A549 treated with DMSO at 1 μM for 4 hours (cell line): Measurements from ENCODE around the gene MBD3L3. TPM values are rescaled to one million over a fixed set of nuclear protein-coding genes. Genes with fewer than 3 reads are reported as not detected.

ENCODE experiments used
- total RNA-seq: library from RNA; stranded (reverse); fragments of 200-300 nt; extraction: Qiagen RNA extraction; gene quantifications from 5 replicates; pipeline ENCODE4 v1.2.3, GENCODE V29; 2022; ENCODE audit warnings: low read depth

The MBD3L3 gene
- not detected in 5 replicates for total RNA-seq

DNA sequence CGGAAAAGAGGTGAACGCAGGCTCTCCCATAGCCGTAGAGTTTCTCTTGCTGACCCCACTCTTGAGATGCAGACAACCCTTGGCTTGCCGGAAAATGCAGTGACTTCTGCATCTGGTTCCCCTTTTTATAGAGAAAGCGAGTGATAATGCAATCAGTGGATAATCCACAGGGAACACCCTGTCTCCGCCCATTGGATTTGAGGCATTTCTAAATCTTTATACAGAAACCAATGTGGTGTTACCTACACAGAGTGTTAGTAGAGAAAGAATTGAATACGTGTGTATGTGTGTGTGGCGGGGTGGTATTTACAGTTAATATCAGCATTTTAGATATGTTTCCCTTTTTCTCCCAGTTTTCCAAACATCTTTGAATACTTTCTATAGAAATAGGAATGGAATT is at the start of gene MBD3L3:
Gene MBD3L3, minus strand, starts transcription at position 101 of the 400 bp plus-strand sequence. Its CDS starts 71 bp downstream, at position 30.

DNA sequence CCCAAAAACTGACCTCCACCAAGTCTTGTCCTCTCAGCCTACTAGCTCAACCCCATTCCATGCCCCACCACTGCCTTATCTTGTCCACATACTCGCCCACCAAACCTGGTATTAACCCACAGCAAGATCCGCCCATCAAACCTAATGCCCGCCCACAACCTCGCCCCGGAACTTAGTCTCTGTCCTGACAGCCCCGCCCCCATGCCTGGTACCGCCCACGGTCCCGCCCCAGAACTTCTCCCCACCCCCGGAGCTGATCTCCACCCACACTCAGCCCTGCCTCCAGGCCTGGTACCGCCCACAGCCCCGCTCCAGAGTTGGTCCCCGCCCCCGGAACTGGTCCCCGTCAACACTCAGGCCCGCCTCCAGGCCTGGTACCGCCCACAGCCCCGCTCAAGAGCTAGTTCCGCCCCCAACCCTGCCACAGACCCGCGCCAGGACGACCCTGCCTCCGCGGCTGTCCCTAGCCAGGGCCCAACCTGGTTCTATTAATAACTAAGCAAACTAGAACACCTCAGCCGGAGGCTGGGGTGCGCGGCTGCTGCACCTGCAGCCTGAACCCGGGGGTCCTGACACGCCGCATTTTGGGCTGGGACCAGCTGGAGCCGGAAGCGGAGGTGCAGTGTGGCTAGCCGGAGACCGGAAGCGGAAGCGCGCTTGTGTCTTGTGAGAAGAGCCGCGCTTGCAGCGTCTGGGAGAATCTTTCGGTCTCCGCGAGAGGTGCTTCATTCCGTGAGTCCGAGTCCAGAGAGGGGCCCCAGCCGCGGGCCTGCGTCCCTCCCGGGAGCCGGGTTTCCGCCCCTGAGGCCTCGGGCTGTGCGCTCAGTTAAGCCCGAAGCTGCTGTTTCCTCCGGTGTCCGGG is 10.8 kb upstream of the MBD3L3 start, which contains the start of gene ZNF557:
Gene ZNF557, plus strand, starts transcription at position 662 of the 862 bp plus-strand sequence. CDS start 5,372 bp downstream, outside the sequence.

DNA sequence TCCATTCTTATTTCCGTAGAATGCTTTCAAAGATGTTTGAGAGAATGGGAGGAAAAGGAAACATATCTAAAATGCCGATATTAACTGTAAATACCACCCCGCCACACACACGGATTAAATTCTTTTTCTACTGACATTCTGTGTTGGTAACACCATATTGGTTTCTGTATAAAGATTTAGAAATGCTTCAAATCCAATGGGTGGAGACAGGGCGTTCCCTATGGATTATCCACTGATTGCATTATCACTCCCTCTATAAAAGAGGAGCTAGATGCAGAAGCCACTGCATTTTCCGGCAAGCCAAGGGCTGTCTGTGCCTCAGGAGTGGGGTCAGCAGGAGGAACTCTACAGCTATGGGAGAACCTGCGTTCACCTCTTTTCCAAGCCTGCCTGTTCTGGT is 9.5 kb downstream of the MBD3L3 start, which contains the start of gene MBD3L2:
Gene MBD3L2, plus strand, starts transcription at position 301 of the 400 bp plus-strand sequence. Its CDS starts 53 bp downstream, at position 354.

DNA sequence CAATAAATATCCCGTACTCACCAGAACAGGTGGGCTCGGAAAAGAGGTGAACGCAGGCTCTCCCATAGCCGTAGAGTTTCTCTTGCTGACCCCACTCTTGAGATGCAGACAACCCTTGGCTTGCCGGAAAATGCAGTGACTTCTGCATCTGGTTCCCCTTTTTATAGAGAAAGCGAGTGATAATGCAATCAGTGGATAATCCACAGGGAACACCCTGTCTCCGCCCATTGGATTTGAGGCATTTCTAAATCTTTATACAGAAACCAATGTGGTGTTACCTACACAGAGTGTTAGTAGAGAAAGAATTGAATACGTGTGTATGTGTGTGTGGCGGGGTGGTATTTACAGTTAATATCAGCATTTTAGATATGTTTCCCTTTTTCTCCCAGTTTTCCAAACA is 18.4 kb downstream of the MBD3L3 start, which contains the start of gene MBD3L4:
Gene MBD3L4, minus strand, starts transcription at position 101 of the 400 bp plus-strand sequence. Its CDS starts 35 bp downstream, at position 66.

DNA sequence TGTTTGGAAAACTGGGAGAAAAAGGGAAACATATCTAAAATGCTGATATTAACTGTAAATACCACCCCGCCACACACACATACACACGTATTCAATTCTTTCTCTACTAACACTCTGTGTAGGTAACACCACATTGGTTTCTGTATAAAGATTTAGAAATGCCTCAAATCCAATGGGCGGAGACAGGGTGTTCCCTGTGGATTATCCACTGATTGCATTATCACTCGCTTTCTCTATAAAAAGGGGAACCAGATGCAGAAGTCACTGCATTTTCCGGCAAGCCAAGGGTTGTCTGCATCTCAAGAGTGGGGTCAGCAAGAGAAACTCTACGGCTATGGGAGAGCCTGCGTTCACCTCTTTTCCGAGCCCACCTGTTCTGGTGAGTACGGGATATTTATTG is 28.2 kb downstream of the MBD3L3 start, which contains the start of gene MBD3L5:
Gene MBD3L5, plus strand, starts transcription at position 301 of the 400 bp plus-strand sequence. Its CDS starts 34 bp downstream, at position 335.

DNA sequence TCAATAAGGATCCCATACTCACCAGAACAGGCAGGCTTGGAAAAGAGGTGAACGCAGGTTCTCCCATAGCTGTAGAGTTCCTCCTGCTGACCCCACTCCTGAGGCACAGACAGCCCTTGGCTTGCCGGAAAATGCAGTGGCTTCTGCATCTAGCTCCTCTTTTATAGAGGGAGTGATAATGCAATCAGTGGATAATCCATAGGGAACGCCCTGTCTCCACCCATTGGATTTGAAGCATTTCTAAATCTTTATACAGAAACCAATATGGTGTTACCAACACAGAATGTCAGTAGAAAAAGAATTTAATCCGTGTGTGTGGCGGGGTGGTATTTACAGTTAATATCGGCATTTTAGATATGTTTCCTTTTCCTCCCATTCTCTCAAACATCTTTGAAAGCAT is 37.1 kb downstream of the MBD3L3 start, which contains the start of gene MBD3L2B:
Gene MBD3L2B, minus strand, starts transcription at position 101 of the 400 bp plus-strand sequence. Its CDS starts 34 bp downstream, at position 67.

Other genes starting within 250 kb of the MBD3L3 start
- gene ADGRE1, start 171.1 kb downstream of the MBD3L3 start, total RNA-seq: 4.6 to 6.8 TPM (median 5.3 TPM) in 5 replicates
- gene MBD3L2B, start 37.2 kb downstream of the MBD3L3 start, total RNA-seq: not detected in 5 replicates
- gene MBD3L5, start 28.1 kb downstream of the MBD3L3 start, total RNA-seq: not detected in 5 replicates
- not detected in 5 replicates for gene MBD3L4, start 18.5 kb downstream of the MBD3L3 start, total RNA-seq
- not detected in 5 replicates for gene MBD3L2, start 9.4 kb downstream of the MBD3L3 start, total RNA-seq
- 2.4 to 3.3 TPM (median 3.0 TPM) in 5 replicates for gene ZNF557, start 11.0 kb upstream of the MBD3L3 start, total RNA-seq
- 2.4 to 3.1 TPM (median 2.9 TPM) in 5 replicates for gene INSR, start 235.7 kb upstream of the MBD3L3 start, total RNA-seq